H1 (cell line): ENCODE measurements around the gene SHCBP1L. TPM values are rescaled to one million over a fixed set of nuclear protein-coding genes. Genes with fewer than 3 reads are reported as not detected.

Source experiments
- CTCF ChIA-PET: fragments of 300-600 bp; sonication (Branson Sonifier 250); formaldehyde crosslinking; loops from one replicate; lab custom pipeline; 2021; ENCODE audit not compliant: partially characterized antibody; lab: Charles Lee
- POLR2A ChIA-PET: fragments of 300-600 bp; sonication (Branson Sonifier 250); formaldehyde crosslinking; loops from one replicate; lab custom pipeline; 2021; ENCODE audit warnings: inconsistent platforms; ENCODE audit not compliant: partially characterized antibody; lab: Charles Lee
- DNase-seq, 2 experiments: peaks; one replicate each; pipeline versions ENCODE4 v3.0.0 to v3.0.0-alpha.2; 2010 to 2022; ENCODE audit warnings: low spot score in 2 of 2, low read depth in 1 of 2, mixed read lengths in 1 of 2
- FAIRE-seq: peaks from 2 replicates; lab custom pipeline; 2011; peaks lifted over from hg19 to GRCh38; lab: Jason Lieb, UNC
- H2AFZ ChIP-seq: 2 replicates; pipeline ENCODE4 v1.8.1; 2012; ENCODE audit warnings: low read length, inconsistent platforms
- H2AK5ac ChIP-seq: 2 replicates; pipeline ENCODE4 v1.6.1; 2013; ENCODE audit warnings: low read depth, low read length
- H2BK120ac ChIP-seq: replicated peaks from 2 replicates; pipeline ENCODE3; 2013; ENCODE audit warnings: low read depth, low read length, inconsistent platforms
- H2BK12ac ChIP-seq: 2 replicates; pipeline ENCODE4 v1.6.1; 2013; ENCODE audit warnings: low read depth, low read length
- H2BK15ac ChIP-seq: 2 replicates; pipeline ENCODE4 v1.6.1; 2013; ENCODE audit warnings: low read length
- H2BK20ac ChIP-seq: 2 replicates; pipeline ENCODE4 v1.6.1; 2013; ENCODE audit warnings: low read length
- H2BK5ac ChIP-seq: 2 replicates; pipeline ENCODE4 v1.6.1; 2013; ENCODE audit warnings: low read depth, low read length
- H3K14ac ChIP-seq: 2 replicates; pipeline ENCODE4 v1.6.1; 2013; ENCODE audit warnings: inconsistent platforms; ENCODE audit not compliant: insufficient read length
- H3K18ac ChIP-seq: 2 replicates; pipeline ENCODE4 v1.6.1; 2013; ENCODE audit warnings: low read length; ENCODE audit errors: extremely low read depth
- H3K23ac ChIP-seq: 2 replicates; pipeline ENCODE4 v1.6.1; 2013; ENCODE audit warnings: inconsistent platforms; ENCODE audit not compliant: insufficient read length
- H3K23me2 ChIP-seq: 2 replicates; pipeline ENCODE4 v1.6.1; 2013; ENCODE audit warnings: low read depth, low read length
- H3K27ac ChIP-seq: 2 replicates; pipeline ENCODE4 v1.6.1; 2011; ENCODE audit warnings: low read depth, low read length, inconsistent platforms
- H3K27me3 ChIP-seq, 4 experiments: replicated peaks in 1 of 4; 1 replicate in 1 of 4; 2 replicates in 3 of 4; pipeline versions ENCODE4 v1.6.1 to v1.8.1; 2011 to 2013; ENCODE audit warnings: low read length in 3 of 4, mild to moderate bottlenecking in 3 of 4, inconsistent platforms in 2 of 4, mixed read lengths in 2 of 4, moderate library complexity in 1 of 4; ENCODE audit not compliant: control insufficient read depth in 3 of 4, insufficient read depth in 3 of 4; ENCODE audit errors: extremely low read depth in 1 of 4
- H3K36me3 ChIP-seq, 4 experiments: 2 replicates each; pipeline versions ENCODE4 v1.6.1 to v1.8.1; 2011 to 2013; ENCODE audit warnings: mild to moderate bottlenecking in 4 of 4, low read length in 3 of 4, moderate library complexity in 2 of 4, control low read depth in 1 of 4, inconsistent platforms in 1 of 4; ENCODE audit not compliant: insufficient read depth in 4 of 4, control insufficient read depth in 2 of 4
- H3K4ac ChIP-seq: replicated peaks from 2 replicates; pipeline ENCODE3; 2013; ENCODE audit warnings: low read length, low read depth, mixed read lengths, inconsistent platforms; ENCODE audit not compliant: insufficient read length
- H3K4me1 ChIP-seq, 4 experiments: replicated peaks in 1 of 4; 1 replicate in 1 of 4; 2 replicates in 3 of 4; pipeline versions ENCODE4 v1.6.1 to v1.8.1; 2011 to 2013; ENCODE audit warnings: low read length in 3 of 4, inconsistent platforms in 2 of 4, mixed read lengths in 1 of 4; ENCODE audit not compliant: insufficient read depth in 4 of 4, control insufficient read depth in 3 of 4
- H3K4me2 ChIP-seq, 2 experiments: 2 replicates each; pipeline versions ENCODE4 v1.6.1 to v1.8.1; 2011 to 2013; ENCODE audit warnings: low read depth in 2 of 2, low read length in 2 of 2, control low read depth in 1 of 2, inconsistent platforms in 1 of 2, mild to moderate bottlenecking in 1 of 2; ENCODE audit not compliant: insufficient read depth in 1 of 2
- H3K4me3 ChIP-seq, 4 experiments: fragments of 200-600, 300-600 bp in 1 of 4; sonication (generic), shearing (Covaris generic), sonication (Bioruptor Twin) in 1 of 4; 2 replicates each; pipeline versions ENCODE4 v1.5.1 to v1.8.1; 2011 to 2016; ENCODE audit warnings: low read length in 4 of 4, low read depth in 3 of 4, control low read depth in 2 of 4, inconsistent platforms in 2 of 4, mild to moderate bottlenecking in 2 of 4, mixed read lengths in 1 of 4, moderate library complexity in 1 of 4; ENCODE audit not compliant: insufficient read depth in 2 of 4; ENCODE audit errors: extremely low read depth in 1 of 4
- H3K56ac ChIP-seq: replicated peaks from 2 replicates; pipeline ENCODE3; 2013; ENCODE audit warnings: low read depth, mild to moderate bottlenecking, mixed read lengths, low read length, inconsistent platforms; ENCODE audit not compliant: insufficient read length
- H3K79me1 ChIP-seq: 2 replicates; pipeline ENCODE4 v1.6.1; 2013; ENCODE audit warnings: low read depth, low read length, control low read depth
- H3K79me2 ChIP-seq, 2 experiments: 2 replicates each; pipeline versions ENCODE4 v1.6.1 to v1.8.1; 2012 to 2013; ENCODE audit warnings: low read length in 2 of 2, mild to moderate bottlenecking in 2 of 2, inconsistent platforms in 1 of 2; ENCODE audit not compliant: insufficient read depth in 2 of 2, control insufficient read depth in 1 of 2
- H3K9ac ChIP-seq, 4 experiments: replicated peaks in 1 of 4; 1 replicate in 1 of 4; 2 replicates in 3 of 4; pipeline versions ENCODE4 v1.6.1 to v1.8.1; 2011 to 2013; ENCODE audit warnings: low read depth in 3 of 4, low read length in 3 of 4, control low read depth in 2 of 4, mild to moderate bottlenecking in 2 of 4, moderate library complexity in 2 of 4, inconsistent platforms in 1 of 4; ENCODE audit errors: extremely low read depth in 1 of 4
- H3K9me3 ChIP-seq, 2 experiments: 2 replicates each; pipeline versions ENCODE4 v1.6.1 to v1.8.1; 2012 to 2013; ENCODE audit warnings: mild to moderate bottlenecking in 2 of 2, moderate library complexity in 2 of 2, control low read depth in 1 of 2, inconsistent platforms in 1 of 2, low read depth in 1 of 2, low read length in 1 of 2, mixed read lengths in 1 of 2; ENCODE audit not compliant: insufficient read depth in 2 of 2
- H4K20me1 ChIP-seq, 2 experiments: replicated peaks in 1 of 2; 2 replicates each; pipeline versions ENCODE3 to v1.8.1; 2011 to 2013; ENCODE audit warnings: inconsistent platforms in 2 of 2, low read length in 2 of 2, mild to moderate bottlenecking in 1 of 2; ENCODE audit not compliant: insufficient read depth in 2 of 2, control insufficient read depth in 1 of 2
- H4K5ac ChIP-seq: 2 replicates; pipeline ENCODE4 v1.6.1; 2013; ENCODE audit warnings: low read length, low read depth, mixed read lengths, inconsistent platforms; ENCODE audit not compliant: insufficient read length
- H4K8ac ChIP-seq: 2 replicates; pipeline ENCODE4 v1.8.0; 2013; ENCODE audit warnings: mild to moderate bottlenecking, moderate library complexity, low read length, inconsistent platforms; ENCODE audit not compliant: insufficient read depth; ENCODE audit errors: extremely low read depth
- H4K91ac ChIP-seq: replicated peaks from 2 replicates; pipeline ENCODE3; 2013; ENCODE audit warnings: low read length, mixed read lengths, inconsistent platforms; ENCODE audit not compliant: insufficient read length
- CBX5 ChIP-seq: fragments of 300-800, 300-1000 bp; sonication (generic); IDR thresholded peaks from 2 replicates; pipeline ENCODE4 v1.7.1; 2016; ENCODE audit warnings: antibody characterized with exemption, low read length, low read depth
- CTBP2 ChIP-seq: IDR thresholded peaks from 2 replicates; pipeline ENCODE4 v1.7.0; 2011; ENCODE audit warnings: borderline replicate concordance, mild to moderate bottlenecking, moderate library complexity, mixed read lengths, low read length; ENCODE audit not compliant: insufficient read depth, insufficient read length
- JUN ChIP-seq: IDR thresholded peaks from 2 replicates; pipeline ENCODE4 v1.6.1; 2011; ENCODE audit warnings: low read depth, mild to moderate bottlenecking, improper control_type of control experiment, low read length
- NRF1 ChIP-seq: IDR thresholded peaks from 2 replicates; pipeline ENCODE4 v1.6.1; 2011; ENCODE audit warnings: mild to moderate bottlenecking, low read depth, low read length, improper control_type of control experiment
- PHF8 ChIP-seq: fragments of 200-600 bp; sonication (generic); conservative IDR thresholded peaks from 2 replicates; pipeline ENCODE4 v1.7.1; 2012; ENCODE audit warnings: low read depth, mild to moderate bottlenecking, inconsistent platforms, low read length, moderate library complexity
- POLR2A ChIP-seq, 2 experiments: IDR thresholded peaks; 1 replicate in 1 of 2; 2 replicates in 1 of 2; pipeline ENCODE4 v1.6.1; 2011; ENCODE audit warnings: low read depth in 2 of 2, low read length in 2 of 2, mild to moderate bottlenecking in 2 of 2; ENCODE audit errors: control extremely low read depth in 1 of 2
- POLR2AphosphoS5 ChIP-seq: IDR thresholded peaks from 2 replicates; pipeline ENCODE4 v1.6.1; 2011; ENCODE audit warnings: low read depth, low read length
- SUZ12 ChIP-seq: fragments of 200-600 bp; sonication (generic); IDR thresholded peaks from 2 replicates; pipeline ENCODE4 v1.6.1; 2012; ENCODE audit warnings: mild to moderate bottlenecking, inconsistent platforms, low read length, moderate library complexity, mixed read lengths
- TBP ChIP-seq: IDR thresholded peaks from 2 replicates; pipeline ENCODE4 v1.6.1; 2011; ENCODE audit warnings: low read depth, low read length, improper control_type of control experiment
- polyA plus RNA-seq, 7 experiments: library from polyadenylated mRNA; depleted of rRNA in 3 of 7; stranded (reverse) in 5 of 7; unstranded in 2 of 7; fragments of >200 nt in 5 of 7; fragments of 200-250 nt in 2 of 7; gene quantifications; 1 replicate in 5 of 7; 2 replicates in 1 of 7; 4 replicates in 1 of 7; pipeline versions ENCODE4 v1.2.1 to v1.2.3, GENCODE V29; 2011 to 2013; ENCODE audit warnings: missing spikeins in 2 of 7, mixed read lengths in 2 of 7
- total RNA-seq: library from RNA; stranded (reverse); fragmentation: NEBNext Ultra II Directional; extraction: Animal tissue kit (Norgen Biotek cat#: 25700); gene quantifications from 2 replicates; pipeline ENCODE4 v1.2.1, GENCODE V29; 2021
- TF ChIP-seq, protein P1 (sequence below): IDR thresholded peaks from 2 replicates; pipeline ENCODE4 v1.6.1; 2011; ENCODE audit warnings: low read depth, mild to moderate bottlenecking, low read length; ENCODE audit not compliant: insufficient read depth

SHCBP1L gene
- total and polyA plus RNA-seq, 2 of the 8 experiments (the other 6 are each of a cell fraction or from before 2014, with no cell fraction given), result not detected

- H3K79me1 ChIP-seq, result no peaks in the 10 kb centered on the region
- H3K9me3 ChIP-seq, result no peaks in the 10 kb centered on the region
- H3K36me3 ChIP-seq, result no peaks in the 10 kb centered on the region
- no peak overlapping the region for H4K91ac ChIP-seq
- no peak overlapping the region for H3K4me3 ChIP-seq
- no peak overlapping the region for H3K56ac ChIP-seq
- H2BK12ac ChIP-seq, result no peak overlapping the region
- no peak overlapping the region for H2BK20ac ChIP-seq
- DNase-seq (no peak), FAIRE-seq (no peak)
- no peak overlapping the region for H2BK5ac ChIP-seq
- H3K14ac ChIP-seq, result no peak overlapping the region
- no peaks in the 10 kb centered on the region for H3K23me2 ChIP-seq
- TF ChIP-seq NRF1 (no peak), POLR2AphosphoS5 (no peak), TBP (no peak), CBX5 (no peak), POLR2A (IDR thresholded peaks at IDR 0.05; ENCODE audit: control extremely low read depth in 1 of 2, low read depth in 2 of 2, low read length in 2 of 2) (no peak), PHF8 (no peak), SUZ12 (no peak), JUN (no peak), CTBP2 (no peak)
- TF ChIP-seq, protein P1, sequence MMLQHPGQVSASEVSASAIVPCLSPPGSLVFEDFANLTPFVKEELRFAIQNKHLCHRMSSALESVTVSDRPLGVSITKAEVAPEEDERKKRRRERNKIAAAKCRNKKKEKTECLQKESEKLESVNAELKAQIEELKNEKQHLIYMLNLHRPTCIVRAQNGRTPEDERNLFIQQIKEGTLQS, result no peak
- CTCF ChIA-PET, result interaction anchor here (0.6 kb wide), 1 partner anchor 135 kb away, joined by 4 read pairs; no protein-coding TSS in a partner anchor
- H4K8ac ChIP-seq, result no peak overlapping the region
- no peaks in the 10 kb centered on the region for H3K79me2 ChIP-seq
- H2AK5ac ChIP-seq, result no peak overlapping the region
- no peak overlapping the region for H3K4me2 ChIP-seq
- H4K20me1 ChIP-seq, result no peaks in the 10 kb centered on the region
- no peak overlapping the region for H3K23ac ChIP-seq
- H3K4me1 ChIP-seq, result no peaks in the 10 kb centered on the region
- H2AFZ ChIP-seq, result no peak overlapping the region
- H3K9ac ChIP-seq, result no peak overlapping the region
- no peak overlapping the region for H4K5ac ChIP-seq
- POLR2A ChIA-PET, result no interaction called here
- no peak overlapping the region for H2BK120ac ChIP-seq
- H3K4ac ChIP-seq, result no peak overlapping the region
- H2BK15ac ChIP-seq, result no peak overlapping the region
- H3K27me3 ChIP-seq, result no peaks in the 10 kb centered on the region
- H3K27ac ChIP-seq, result no peak overlapping the region
- H3K18ac ChIP-seq, result no peak overlapping the region
Measured at GRCh38 chr1:183002267-183002666, 49.3 kb upstream of the SHCBP1L start.
